Tibial nerve (tissue), 4 donors: ENCODE data around the gene ZNF530. TPM values are rescaled to one million over a fixed set of nuclear protein-coding genes. Genes with fewer than 3 reads are reported as not detected.
A peak's percentile ranks its signal among the peaks of the same experiment; 100 is the strongest.

ENCODE experiments used
- DNase-seq, 2 donors: peaks; one replicate each; pipeline ENCODE4 v3.0.0-alpha.2; 2019; ENCODE audit warnings: low spot score in 2 of 2
- H3K27ac ChIP-seq, 4 donors: fragments of 200-600 bp; sonication (generic) in 3 of 4; one replicate each; pipeline ENCODE4 v1.5.1; 2017 to 2019; ENCODE audit warnings: mild to moderate bottlenecking in 1 of 4
- H3K27me3 ChIP-seq, 2 donors: fragments of 200-600 bp; sonication (generic) in 1 of 2; one replicate each; pipeline versions ENCODE4 v1.5.1 to v1.6.0; 2017 to 2019
- H3K36me3 ChIP-seq, 3 donors: fragments of 200-600 bp; sonication (generic); one replicate each; pipeline ENCODE4 v1.5.1; 2018 to 2019
- H3K4me1 ChIP-seq, 4 donors: fragments of 200-600 bp; sonication (generic) in 3 of 4; one replicate each; pipeline ENCODE4 v1.5.1; 2017 to 2019
- H3K4me3 ChIP-seq, 4 donors: fragments of 200-600 bp; sonication (generic) in 3 of 4; one replicate each; pipeline ENCODE4 v1.5.1; 2017 to 2019; ENCODE audit warnings: mild to moderate bottlenecking in 1 of 4, moderate library complexity in 1 of 4
- H3K9me3 ChIP-seq, 4 donors: fragments of 200-600 bp; sonication (generic) in 3 of 4; one replicate each; pipeline ENCODE4 v1.5.1; 2017 to 2019
- EP300 ChIP-seq, 2 donors: sonication (generic); formaldehyde crosslinking; IDR thresholded peaks; one replicate each; pipeline ENCODE4 v1.6.1; 2017; ENCODE audit warnings: antibody characterized with exemption in 2 of 2, mild to moderate bottlenecking in 1 of 2
- POLR2A ChIP-seq, 2 donors: fragments of 450-650 bp; IDR thresholded peaks; one replicate each; pipeline ENCODE4 v1.6.1; 2017; ENCODE audit warnings: antibody characterized with exemption in 2 of 2, mild to moderate bottlenecking in 2 of 2, moderate library complexity in 2 of 2
- WGBS, 2 donors: methylation state at CpG; one replicate each; pipeline ENCODE4 v1.1.5; 2018; 5-methylcytosine and 5-hydroxymethylcytosine counted together
- total RNA-seq, 4 donors: library from RNA; depleted of rRNA; stranded (reverse); fragments of >200 nt; gene quantifications; one replicate each; pipeline ENCODE4 v1.1.0, GENCODE V29; 2016
- TF ChIP-seq, protein P1 (sequence below), 5 experiments: fragments of 200-600 bp in 3 of 5; fragments of 450-650 bp in 2 of 5; sonication (generic) in 3 of 5; IDR thresholded peaks; one replicate each; pipeline ENCODE4 v1.5.1; 2016 to 2019; ENCODE audit warnings: antibody characterized with exemption in 5 of 5, mild to moderate bottlenecking in 3 of 5, moderate library complexity in 2 of 5

The ZNF530 gene
- total RNA-seq, 4 donors from 2014 or later, result 1.3 to 9.6 (median 3.0) TPM

DNA sequence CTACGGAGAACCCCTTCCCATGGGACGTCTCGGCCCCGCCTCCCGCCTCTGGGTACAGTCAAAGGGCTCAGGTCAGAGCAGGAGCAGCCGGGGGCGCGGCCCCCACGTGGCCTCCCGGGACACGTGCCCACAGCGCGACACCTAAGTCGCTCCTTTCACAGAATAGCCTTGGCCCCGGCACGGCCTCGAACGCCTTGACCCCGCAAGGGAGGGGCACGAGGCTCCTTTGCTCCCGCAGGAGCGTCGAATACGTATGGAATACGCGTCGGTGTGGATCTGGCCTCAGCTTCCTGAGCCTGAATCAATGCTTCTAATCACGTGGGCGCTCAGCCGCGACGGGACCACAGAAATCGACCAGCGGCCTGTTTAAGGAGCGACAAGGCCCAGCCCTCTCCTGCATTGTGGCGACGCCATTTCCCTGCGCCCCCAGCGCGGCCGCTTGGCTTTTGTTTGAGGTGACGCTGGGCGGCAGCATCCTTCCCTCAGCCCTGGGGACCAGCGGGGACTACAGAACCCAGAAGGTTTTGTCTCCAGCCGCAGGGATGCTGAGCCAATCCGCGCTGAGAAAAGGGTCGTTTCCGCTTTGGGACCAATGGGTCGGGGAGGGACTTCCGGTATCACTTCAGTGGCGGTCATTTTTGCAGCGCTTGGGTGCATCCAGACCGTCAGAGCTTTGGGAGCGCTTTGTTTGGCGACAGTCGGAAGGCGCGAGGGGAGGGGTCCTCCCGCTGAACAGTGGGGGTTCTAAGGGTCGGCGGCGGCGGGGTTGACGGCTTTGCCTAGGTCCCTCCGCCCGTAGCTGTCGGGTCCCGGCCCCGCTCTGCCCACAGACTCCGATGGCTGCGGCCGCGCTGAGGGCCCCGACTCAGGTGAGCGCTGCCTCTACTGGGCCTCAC, 15.9 kb upstream of the ZNF530 start, which contains the start of gene ZIK1:
TSS of gene ZIK1 (plus strand) at position 625 of the 896 bp plus-strand sequence. CDS start at position 837, 212 bp downstream.
- peak; percentile 69 to 80 for DNase-seq
- H3K9me3 ChIP-seq, result peaks cover 0 to 57% (median 17%) of the 10 kb centered on the region in 4 donors
- WGBS, 2 donors, result 3 to 5% methylated on average over 34 to 67 of the region's 76 CpGs
- H3K4me3 ChIP-seq, result peak within 1 kb of the TSS; percentile 31 to 71 (median 54)
- peak within 1 kb of the TSS in 2 of 4 donors; percentile 42 to 44 for H3K27ac ChIP-seq
- H3K36me3 ChIP-seq, result peaks cover 0 to 41% (median 16%) of the 10 kb centered on the region in 3 donors
- TF ChIP-seq, protein P1, sequence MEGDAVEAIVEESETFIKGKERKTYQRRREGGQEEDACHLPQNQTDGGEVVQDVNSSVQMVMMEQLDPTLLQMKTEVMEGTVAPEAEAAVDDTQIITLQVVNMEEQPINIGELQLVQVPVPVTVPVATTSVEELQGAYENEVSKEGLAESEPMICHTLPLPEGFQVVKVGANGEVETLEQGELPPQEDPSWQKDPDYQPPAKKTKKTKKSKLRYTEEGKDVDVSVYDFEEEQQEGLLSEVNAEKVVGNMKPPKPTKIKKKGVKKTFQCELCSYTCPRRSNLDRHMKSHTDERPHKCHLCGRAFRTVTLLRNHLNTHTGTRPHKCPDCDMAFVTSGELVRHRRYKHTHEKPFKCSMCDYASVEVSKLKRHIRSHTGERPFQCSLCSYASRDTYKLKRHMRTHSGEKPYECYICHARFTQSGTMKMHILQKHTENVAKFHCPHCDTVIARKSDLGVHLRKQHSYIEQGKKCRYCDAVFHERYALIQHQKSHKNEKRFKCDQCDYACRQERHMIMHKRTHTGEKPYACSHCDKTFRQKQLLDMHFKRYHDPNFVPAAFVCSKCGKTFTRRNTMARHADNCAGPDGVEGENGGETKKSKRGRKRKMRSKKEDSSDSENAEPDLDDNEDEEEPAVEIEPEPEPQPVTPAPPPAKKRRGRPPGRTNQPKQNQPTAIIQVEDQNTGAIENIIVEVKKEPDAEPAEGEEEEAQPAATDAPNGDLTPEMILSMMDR (IDR thresholded peaks at IDR 0.05), result no peak
- TF ChIP-seq POLR2A (IDR thresholded peaks at IDR 0.05) (no peak), EP300 (IDR thresholded peaks at IDR 0.05) (peak; percentile 11 to 32)
- no peaks in the 10 kb centered on the region for H3K27me3 ChIP-seq
- peaks cover 0 to 27% (median 8%) of the 10 kb centered on the region in 4 donors for H3K4me1 ChIP-seq

DNA sequence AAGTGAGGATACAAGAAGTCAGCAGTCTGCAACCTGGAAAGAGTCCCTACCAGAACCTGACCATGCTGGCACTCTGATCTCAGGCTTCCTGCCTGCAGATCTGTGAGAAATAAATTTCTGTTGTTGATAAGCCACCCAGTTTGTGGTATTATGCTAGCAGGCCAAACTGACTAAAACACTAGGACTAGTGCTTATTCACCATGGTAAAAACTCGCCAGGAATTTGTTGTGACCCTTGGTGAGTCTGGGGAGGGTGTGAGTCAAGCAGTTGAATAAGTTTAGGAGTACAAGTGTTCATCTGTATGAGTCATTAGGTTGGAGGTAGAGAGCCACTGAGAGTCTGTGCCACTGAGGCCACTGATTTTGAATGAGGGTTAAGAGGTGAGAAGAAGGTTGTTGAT, 12.2 kb upstream of the ZNF530 start:
- Histone ChIP-seq H3K27ac (no peak overlapping the region), H3K4me1 (peaks cover 0 to 19% (median 8%) of the 10 kb centered on the region in 4 donors), H3K36me3 (peaks cover 0 to 79% (median 42%) of the 10 kb centered on the region in 3 donors), H3K27me3 (no peaks in the 10 kb centered on the region), H3K9me3 (peaks cover 0 to 92% (median 45%) of the 10 kb centered on the region in 4 donors), H3K4me3 (no peak overlapping the region)
- 92 to 100% methylated on average over 1 of the region's 1 CpG for WGBS, 2 donors
- TF ChIP-seq, protein P1 (IDR thresholded peaks at IDR 0.05), result no peak
- no peak for TF ChIP-seq POLR2A (IDR thresholded peaks at IDR 0.05)
- DNase-seq, result no peak

DNA sequence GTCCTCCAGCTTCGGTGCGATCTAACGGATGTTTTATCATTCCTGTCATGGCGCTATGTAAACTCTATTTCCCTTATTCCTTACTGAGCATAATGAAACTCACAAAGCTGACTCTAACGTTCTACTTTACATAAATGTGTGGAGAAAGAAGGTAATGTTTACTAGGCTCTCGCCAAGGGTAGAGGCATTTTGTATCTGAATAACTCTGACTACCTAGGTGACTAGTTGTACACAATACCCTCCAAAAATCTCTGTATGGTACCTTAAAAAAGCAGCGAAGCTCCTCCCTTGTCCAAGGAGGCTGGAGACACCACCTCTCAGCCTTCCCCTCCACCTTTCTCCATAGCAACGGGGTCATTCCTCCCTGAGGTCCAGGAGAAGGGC, 316 bp upstream of the ZNF530 start:
- TF ChIP-seq, protein P1 (IDR thresholded peaks at IDR 0.05), result no peak
- TF ChIP-seq EP300 (IDR thresholded peaks at IDR 0.05) (no peak), POLR2A (IDR thresholded peaks at IDR 0.05) (no peak)
- Histone ChIP-seq H3K4me1 (peaks cover 0 to 18% (median 4%) of the 10 kb centered on the region in 4 donors), H3K4me3 (peak overlapping the region; percentile 54 to 85 (median 68)), H3K36me3 (peaks cover 0 to 36% (median 0%) of the 10 kb centered on the region in 3 donors), H3K27me3 (no peaks in the 10 kb centered on the region), H3K9me3 (peaks cover 0 to 43% (median 2%) of the 10 kb centered on the region in 4 donors), H3K27ac (peak overlapping the region in 1 of 4 donors; percentile 53)
- no peak for DNase-seq
- 56% methylated on average over 8 of the region's 8 CpGs for WGBS, 2 donors

DNA sequence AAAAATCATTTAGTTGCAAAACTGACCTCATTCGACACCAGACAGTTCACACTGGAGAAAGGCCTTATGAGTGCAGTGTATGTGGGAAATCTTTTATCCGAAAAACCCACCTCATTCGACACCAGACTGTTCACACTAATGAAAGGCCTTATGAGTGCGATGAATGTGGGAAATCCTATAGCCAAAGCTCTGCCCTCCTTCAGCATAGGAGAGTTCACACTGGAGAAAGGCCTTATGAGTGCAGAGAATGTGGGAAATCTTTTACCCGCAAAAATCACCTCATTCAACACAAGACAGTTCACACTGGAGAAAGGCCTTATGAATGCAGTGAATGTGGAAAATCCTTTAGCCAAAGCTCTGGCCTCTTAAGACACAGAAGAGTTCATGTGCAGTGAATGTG, 7.2 kb downstream of the ZNF530 start:
- Histone ChIP-seq H3K36me3 (peaks cover 0 to 85% (median 0%) of the 10 kb centered on the region in 3 donors), H3K9me3 (peaks cover 0 to 97% (median 14%) of the 10 kb centered on the region in 4 donors), H3K4me3 (no peak overlapping the region), H3K27ac (no peak overlapping the region), H3K4me1 (no peaks in the 10 kb centered on the region), H3K27me3 (no peaks in the 10 kb centered on the region)
- TF ChIP-seq EP300 (IDR thresholded peaks at IDR 0.05), result no peak
- TF ChIP-seq POLR2A (IDR thresholded peaks at IDR 0.05), result no peak
- TF ChIP-seq, protein P1 (IDR thresholded peaks at IDR 0.05), result no peak
- WGBS, 2 donors, result 95 to 97% methylated on average over 5 of the region's 5 CpGs
- no peak for DNase-seq

DNA sequence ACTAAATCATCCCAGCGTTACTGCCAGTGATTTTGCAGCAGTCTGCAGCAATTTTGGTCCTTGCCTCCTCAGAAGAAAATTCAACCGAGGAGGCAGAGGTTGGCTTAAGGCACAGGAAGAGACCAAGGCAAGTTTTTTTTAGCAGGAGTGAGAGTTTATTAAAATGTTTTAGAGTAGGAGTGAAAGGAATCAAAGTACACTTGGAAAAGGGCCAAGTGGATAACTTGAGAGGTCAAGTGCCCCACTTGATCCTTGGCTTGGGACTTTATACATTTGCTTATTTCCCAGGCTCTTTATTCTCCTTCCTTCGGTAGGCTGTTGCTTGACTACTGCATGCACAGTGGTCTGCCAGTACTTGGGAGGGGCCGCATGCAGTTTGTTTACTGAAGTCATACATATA, 11.4 kb downstream of the ZNF530 start:
- H3K9me3 ChIP-seq, result peaks cover 0 to 74% (median 15%) of the 10 kb centered on the region in 4 donors
- H3K36me3 ChIP-seq, result peaks cover 0 to 58% (median 10%) of the 10 kb centered on the region in 3 donors
- 76% methylated on average over 4 of the region's 4 CpGs for WGBS, 2 donors
- no peak for TF ChIP-seq POLR2A (IDR thresholded peaks at IDR 0.05)
- TF ChIP-seq EP300 (IDR thresholded peaks at IDR 0.05), result no peak
- TF ChIP-seq, protein P1 (IDR thresholded peaks at IDR 0.05), result no peak
- no peak overlapping the region for H3K4me3 ChIP-seq
- DNase-seq, result no peak
- H3K27me3 ChIP-seq, result no peaks in the 10 kb centered on the region
- no peak overlapping the region for H3K27ac ChIP-seq
- peaks cover 0 to 19% (median 7%) of the 10 kb centered on the region in 4 donors for H3K4me1 ChIP-seq
